ENCODE data around the gene AHCYL1.
"Not testable (repeated sequence)": the region's sequence is repeated elsewhere in the genome, so short reads cannot be mapped to it uniquely, and the experiment has no call there.

Gene AHCYL1

DNA sequence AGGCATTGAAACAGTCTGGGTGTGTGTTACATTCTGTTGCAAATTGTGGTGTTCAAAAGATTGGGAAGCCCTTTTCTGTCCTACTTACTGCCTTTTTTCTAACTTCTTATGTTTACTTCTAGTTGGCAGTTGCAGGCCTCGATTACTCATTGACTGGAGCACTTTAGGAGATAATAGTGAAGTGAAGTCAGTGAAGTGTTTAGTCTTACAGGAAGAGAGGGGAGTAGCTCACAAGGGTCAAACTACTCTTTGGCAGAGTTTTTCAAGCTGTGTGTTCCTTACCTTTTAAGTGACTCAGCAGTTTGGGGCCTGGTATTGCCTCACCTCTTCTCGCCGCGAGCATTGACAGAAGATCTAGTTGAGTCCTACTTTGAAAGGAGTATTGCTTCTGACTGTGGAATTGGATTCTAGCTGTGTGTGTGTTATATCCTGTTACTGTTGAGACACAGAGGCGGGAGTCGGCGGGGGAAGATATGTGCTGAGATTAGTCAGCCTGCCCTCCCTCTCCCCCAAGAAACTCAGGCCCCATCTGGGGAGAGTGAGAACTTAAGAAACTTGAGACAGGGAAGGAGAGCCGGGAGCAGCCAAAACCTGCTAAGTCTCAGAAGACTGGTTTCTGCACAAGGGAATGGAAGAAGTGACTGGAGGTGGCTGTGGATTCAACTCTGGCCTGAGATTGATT is 19.3 kb downstream of the AHCYL1 start:
- peak; percentile 98 for DNase-seq

DNA sequence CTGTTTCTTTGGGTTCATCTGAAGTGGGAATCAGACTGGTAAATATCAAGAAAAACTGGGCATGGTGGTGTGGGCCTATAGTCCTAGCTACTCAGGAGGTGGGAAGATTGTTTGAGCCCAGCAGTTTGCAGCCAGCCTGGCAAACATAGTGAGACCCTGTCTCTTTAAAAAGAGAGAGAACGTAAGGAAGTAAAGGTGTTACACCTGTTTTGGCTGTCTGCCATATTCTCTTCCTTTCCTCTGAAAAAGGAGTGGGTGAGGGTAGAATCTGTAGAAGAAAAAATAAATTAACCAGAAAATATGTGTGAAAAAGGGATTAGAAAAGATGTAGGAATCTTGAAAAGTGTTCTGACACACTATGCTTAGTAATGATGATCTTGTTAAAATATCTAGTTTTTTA is 20.0 kb downstream of the AHCYL1 start:
- DNase-seq, result no peak

DNA sequence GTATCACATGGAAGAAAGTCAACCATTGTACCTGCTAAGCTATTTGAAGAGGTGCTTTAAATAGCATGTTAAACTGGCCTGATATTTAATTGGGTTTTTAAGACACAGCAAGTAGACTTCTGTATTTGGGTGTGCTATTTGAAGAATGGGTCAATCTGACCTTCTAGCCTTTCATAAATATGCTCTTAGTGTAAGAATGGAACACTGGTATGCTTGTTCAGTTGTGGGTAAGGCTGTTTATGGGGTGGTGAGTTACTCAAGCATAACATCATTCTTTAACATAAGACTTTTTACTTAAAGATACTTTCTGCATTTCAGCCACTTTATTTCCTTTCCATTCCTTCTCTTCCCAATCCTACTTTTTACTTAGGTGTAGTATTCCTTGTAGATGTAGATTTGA is 21.4 kb downstream of the AHCYL1 start:
- DNase-seq, result peak; percentile 48

DNA sequence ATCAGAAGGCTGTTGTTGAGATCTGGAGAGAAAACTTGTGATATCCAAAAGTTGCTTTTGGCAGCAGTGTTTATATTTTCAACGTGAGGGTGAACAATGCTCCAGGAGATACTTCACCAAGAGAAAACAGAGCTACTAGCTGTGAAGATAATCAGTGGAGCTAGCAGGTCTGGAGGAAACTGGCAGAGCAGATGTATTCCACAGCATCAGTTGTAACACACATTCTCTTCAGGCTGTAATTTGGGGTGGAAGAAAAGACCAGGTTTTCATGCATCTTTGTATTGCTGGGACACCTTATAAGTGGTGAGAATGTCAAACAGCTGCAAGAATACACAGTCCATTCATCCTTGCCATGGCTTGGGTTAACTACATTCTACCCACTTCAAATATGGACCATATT is 22.0 kb downstream of the AHCYL1 start:
- no peak for DNase-seq

DNA sequence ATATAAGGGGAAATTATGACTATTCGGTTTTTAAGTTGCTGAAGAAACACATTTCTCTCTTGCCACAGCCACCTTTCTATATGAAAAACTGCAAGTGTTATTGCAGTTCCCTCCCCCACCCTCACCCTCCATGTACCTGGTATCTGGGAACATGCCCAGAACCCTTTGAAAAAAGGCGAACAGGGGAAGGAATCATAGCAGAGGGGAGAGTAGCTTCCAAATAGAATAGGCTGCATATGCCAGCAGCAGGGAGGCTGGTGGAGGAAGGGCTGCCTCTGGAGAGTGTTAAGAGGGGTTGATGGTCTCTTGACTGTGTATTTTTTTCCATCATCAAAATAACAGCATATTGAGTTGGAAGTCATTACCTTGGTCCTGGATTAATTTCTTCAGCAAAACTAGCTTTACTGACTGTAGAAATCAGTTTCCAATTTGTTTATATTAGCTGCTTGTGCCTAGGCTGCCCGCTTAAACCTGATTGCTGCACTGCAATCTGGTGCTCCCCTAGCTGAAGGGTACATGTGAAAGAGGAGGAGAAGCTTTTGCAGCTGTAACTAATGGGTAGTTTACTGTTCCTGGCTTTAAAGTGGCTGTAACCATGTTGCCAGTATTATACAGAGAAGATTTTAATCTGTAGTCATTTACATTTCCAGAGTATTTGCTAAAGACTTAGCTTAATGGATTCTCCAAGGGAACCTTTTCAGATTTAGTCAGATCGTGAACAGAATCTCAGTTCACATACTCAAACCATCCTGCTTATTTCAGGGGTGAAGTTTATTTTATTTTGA is 22.7 kb downstream of the AHCYL1 start:
- no peak for DNase-seq

DNA sequence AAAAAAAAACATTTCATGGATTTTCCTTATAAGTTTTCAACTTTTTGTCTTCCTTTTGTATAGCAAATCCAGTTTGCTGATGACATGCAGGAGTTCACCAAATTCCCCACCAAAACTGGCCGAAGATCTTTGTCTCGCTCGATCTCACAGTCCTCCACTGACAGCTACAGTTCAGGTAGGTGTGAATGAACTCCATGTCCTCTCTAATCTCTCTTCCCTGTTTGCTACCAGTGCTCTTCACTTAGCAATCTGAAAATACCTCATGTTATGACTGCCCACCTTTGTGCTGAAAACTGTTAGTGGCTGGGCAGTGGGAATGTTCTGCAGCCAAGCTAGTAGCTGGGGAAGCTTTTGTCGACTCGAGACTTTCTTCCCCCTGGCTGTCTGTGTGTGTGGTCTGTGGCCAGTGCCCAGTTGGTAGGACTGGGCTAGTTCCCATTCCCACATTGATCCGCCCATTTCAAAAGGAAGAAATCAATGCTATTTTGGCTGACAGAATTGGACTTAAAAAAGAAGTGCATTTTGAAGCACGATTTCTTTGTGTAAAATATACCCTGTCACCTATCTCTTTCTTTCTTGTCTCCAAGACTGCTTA is 24.5 kb downstream of the AHCYL1 start:
- DNase-seq, result no peak

DNA sequence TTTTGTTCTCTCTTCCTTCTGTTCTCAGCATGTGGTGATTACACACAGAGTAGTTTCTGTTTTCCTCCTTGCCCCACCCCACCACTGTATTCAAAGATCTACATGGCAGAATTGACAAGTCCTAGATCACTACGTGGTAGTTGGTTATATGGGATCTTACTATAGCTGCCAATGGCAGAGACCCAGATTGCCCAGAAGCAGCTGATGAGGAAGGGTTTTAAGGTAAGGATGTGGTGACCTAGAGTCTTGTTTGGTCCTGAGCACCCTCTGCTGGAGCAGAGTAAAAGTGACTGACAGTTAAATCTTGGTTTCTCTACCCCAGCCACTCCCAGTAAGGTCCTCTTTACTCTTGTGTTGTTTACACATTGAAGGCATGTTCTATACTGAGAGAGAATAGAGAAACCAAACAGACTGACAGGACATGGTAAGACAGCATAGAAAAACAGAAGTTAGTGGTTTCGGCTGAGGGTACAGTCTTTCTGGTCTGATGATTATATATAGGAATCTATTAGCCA is 27.0 kb downstream of the AHCYL1 start:
- peak; percentile 64 for DNase-seq

DNA sequence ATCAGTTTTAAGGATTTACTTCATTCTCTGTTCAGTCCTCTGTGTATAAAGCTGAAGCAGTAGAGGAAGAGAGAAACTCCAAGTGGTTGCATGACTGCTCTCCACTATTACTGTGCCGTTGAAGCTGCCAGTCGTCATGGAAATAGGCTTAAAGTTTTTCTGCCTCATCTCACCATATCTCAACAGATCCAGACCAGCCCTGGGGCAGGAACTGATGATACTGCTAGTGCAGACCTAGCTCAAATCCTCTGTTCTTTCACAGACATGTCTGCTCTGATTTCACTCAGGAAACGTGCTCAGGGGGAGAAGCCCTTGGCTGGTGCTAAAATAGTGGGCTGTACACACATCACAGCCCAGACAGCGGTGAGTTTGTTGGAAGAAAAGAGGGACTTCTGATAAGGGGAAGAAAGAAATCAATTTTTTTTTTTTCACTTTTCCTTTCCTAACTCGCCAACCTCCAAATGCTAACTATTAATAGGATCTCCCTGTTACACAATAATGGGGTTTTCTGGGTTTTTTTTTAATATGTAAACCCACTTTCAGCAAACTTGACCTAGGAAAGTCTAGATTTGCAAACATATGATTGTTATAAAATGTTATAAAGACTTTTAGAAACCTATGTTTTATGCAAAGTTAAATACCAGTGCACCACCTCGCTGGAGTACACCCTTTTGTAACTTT is 27.7 kb downstream of the AHCYL1 start:
- no peak for DNase-seq

DNA sequence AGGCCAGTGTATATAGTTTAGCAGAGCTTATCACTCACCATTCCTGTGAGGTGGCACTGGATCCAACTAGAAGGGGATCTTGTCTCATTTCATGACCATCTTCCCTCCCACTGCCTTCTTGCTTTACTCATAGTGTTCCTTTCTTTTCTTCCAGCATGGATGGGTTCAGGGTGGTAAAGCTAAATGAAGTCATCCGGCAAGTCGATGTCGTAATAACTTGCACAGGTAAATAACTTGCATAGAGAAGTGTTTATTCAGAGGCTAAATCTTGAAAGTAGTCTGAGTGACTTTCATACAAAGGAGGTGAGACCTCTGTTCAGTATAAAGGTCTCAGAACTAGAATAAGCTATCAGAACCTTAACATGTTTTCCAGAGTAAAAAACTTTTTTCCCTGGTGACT is 33.2 kb downstream of the AHCYL1 start:
- DNase-seq, result no peak

DNA sequence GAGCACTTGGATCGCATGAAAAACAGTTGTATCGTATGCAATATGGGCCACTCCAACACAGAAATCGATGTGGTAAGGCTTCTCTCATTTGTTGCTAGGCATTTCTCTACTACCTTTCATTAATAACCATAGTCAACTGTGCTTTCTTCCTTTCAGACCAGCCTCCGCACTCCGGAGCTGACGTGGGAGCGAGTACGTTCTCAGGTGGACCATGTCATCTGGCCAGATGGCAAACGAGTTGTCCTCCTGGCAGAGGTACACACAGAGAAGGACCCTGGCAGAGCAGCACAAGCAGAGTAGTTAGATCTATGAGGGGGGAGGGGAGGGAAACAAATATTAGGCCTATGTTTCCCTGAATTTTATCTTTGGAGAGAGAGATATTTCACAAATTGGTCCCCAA is 33.8 kb downstream of the AHCYL1 start:
- no peak for DNase-seq

DNA sequence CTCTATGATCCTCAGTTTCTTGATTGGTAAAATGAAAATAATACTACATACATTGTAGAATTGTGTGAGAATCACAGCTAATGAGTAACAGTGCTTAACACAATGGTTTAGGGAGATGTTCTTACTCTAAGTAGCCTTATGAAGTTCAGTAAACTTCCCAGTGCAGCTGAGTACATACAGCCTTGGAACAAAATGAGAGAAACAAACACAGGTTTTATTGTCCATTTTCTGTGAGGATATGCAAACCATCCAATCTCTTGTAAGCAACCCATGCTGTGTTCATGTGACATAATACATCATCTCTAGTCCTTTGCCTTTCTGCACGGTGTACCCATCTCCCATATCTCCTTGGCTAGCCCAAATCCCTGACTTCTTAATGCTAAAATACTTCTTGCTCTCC is 35.2 kb downstream of the AHCYL1 start:
- no peak for DNase-seq

DNA sequence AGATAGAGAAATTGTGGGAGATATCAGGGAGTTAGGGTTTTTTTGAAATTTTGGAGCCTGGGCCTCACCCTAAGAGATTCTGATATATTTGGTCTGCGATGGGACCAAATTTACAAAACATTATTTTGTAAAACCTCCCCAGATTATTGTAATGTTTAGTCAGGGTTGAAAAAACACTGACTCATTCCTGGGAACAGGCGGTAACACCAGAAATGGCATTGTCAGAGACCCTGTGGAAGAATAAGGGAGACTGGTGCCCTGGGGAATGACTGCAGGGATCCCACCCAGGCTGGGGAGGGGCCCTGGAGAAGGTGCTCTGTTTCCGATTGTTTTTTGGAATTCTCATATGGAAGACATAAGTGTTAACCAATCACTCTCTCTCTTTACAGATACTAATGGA is 36.7 kb downstream of the AHCYL1 start:
- no peak for DNase-seq

DNA sequence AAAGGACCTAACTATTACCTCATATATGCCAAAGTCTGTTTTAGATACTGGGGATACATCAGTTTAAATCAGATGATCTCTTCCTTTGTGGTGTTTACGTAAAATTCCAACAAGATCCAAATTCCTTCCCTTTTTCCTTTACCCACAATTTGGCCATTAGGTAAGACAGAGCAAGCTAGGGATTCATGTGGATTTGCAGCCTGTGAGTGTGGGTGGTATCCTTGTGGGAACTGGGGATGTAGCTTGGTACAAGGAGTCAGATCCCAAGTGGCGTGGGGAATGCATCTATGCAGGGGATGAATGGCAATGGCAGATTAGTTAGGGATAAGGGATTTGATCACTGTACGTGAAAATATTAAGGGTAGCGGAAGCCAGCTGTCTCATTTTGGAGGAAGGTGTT is 40.0 kb downstream of the AHCYL1 start:
- no peak for DNase-seq

DNA sequence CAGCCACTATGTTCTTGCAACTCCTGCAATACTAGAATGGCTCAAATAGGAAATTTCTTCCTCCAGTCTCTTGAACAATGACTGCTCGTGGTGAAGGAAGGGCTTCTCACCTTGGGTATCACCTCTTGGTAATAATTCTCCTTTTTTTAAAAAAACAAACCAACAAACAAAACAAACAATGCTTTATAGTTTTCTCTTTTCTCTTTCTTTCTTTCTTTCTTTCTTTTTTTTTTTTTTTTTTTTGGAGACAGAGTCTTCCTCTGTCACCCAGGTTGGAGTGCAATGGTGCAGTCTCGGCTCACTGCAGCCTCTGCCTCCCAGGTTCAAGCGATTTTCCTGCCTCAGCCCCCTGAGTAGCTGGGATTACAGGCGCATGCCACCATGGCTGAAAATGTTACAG is 46.1 kb downstream of the AHCYL1 start:
- not testable (repeated sequence) for DNase-seq

DNA sequence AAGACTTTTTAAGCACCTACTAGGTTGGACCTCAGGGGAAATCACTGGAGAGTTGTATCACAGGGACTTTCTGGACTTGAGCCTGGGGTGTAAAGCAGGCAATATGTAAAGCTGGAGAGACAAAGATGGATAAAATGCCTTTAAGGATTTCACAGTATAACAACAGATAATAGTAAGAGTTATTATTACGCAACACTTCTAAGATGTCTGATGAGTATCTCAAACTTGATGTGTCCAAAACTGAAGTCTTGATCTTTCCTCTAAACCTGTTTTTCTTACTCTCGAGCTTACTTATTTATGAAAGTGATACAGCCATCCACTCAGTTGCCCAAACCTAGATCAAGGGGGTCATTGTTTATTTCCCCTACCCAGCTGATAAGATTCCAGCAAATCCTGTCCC is 47.8 kb downstream of the AHCYL1 start:
- DNase-seq, result no peak

DNA sequence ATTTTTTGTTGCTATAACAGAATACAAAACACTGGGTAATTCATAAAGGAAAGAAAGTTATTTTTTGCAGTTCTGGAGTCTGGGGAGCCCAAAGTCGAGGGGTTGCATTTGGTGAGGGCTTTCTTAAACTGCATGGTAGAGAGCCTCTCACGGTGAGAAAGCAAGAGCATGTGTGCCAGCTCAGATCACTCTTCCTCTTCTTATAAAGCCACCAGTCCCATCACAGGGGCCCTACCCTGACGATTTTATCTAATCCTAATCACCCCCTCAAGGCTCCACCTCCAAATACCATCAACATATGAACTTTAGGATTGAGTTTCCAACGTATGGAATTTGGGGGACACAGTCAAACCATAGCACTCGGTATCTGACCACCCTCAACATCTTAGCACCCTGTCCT is 48.9 kb downstream of the AHCYL1 start:
- no peak for DNase-seq

DNA sequence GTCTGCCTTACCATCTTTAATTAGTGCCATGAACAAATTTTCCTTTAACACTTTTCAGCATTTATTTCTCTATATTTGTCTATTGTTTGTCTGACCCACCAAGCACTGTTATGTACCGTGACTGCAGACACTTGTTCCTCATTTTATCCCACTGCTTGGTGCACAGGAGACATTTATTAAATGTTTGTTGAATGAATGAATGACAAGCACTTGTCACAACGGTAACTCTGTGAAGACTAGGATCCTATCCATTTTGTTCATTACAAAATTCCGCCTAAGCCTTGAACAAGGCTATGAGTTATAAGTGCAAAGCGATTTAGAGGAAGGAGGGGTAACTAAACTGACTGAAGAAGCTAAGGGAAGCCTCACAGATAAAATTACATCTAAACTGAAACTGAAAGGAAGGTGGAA is 49.5 kb downstream of the AHCYL1 start:
- DNase-seq, result no peak

DNA sequence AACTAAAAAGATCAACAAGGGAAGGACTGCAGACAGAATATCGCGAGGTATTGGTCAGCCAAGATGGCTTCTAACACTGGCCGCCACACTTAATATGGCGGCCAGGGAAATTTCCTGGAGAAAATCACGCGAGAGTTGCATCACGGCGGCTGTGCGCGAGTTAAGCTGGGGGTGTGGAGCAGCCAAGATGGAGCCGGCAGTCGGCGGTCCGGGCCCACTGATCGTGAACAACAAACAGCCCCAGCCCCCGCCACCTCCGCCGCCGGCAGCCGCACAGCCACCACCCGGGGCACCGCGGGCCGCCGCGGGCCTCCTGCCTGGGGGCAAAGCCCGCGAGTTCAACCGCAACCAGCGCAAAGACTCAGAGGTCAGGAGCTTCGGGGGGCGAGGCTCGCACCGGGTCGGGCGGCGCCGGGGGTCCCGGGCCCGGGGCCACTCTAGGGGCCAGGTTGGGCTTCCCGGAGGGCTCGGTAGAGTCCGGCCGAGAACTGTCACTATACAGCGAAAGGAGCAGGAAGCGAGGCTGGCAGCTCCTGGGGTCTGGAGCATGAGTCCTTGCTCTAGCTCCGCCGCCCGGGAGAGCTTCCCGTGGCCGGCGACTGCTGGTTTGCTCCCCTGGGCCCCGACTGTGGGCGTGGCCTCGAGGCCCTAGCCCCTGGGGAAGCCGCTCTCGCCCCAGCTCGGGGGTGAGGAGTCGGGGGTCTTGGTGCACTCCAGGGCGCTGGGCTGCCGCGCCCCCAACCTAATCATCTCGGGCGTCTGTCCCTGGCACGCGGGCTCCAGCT is 50.1 kb downstream of the AHCYL1 start, which contains the start of gene STRIP1:
Gene STRIP1 (plus strand): TSS at position 174 of the 785 bp plus-strand sequence. CDS start 14 bp downstream, at position 188.
- peak; percentile 98 for DNase-seq

DNA sequence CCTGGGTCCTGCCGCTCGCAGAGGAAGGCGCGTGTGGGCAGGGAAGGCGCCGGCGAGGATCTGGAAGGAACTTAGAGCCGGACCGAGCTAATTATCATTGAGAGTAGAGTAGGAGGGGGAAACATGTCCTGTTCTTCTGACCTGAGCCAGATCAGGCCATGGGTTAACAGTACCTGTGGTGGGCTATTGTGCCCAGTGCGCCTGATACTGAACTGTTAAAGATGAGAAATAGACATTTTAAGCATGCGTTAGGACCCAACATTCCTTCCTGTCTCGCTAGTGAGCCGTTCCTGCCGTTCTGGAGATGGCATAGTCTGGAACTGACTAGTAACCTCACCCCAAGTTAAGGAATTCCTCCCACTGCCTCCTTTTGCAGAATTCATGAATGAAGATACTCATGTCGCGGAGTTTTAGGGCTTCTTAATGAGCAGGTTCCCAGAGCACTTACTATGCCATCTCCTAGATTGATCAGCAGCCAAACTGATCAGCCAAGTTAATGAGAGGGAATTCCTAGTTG is 50.7 kb downstream of the AHCYL1 start:
- DNase-seq, result no peak

DNA sequence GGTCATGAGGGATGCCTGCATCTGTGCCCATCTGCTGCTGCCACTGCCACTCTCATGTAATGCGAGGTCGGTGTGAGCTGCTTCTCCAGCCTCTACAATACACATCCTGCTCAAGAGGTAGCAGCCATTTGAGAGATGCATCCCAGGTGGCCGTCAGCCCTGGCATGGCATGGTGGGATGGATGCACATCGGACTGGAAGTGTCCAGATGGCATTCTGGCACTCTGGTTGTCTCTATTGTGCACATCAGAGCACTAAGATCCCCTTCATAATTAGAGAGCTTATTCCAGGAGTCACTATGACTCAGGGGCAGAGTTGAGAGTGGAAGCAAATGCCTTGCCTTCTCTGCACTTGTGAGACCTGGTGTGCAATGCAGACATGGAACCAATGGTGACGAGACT is 53.7 kb downstream of the AHCYL1 start:
- DNase-seq, result no peak

DNA sequence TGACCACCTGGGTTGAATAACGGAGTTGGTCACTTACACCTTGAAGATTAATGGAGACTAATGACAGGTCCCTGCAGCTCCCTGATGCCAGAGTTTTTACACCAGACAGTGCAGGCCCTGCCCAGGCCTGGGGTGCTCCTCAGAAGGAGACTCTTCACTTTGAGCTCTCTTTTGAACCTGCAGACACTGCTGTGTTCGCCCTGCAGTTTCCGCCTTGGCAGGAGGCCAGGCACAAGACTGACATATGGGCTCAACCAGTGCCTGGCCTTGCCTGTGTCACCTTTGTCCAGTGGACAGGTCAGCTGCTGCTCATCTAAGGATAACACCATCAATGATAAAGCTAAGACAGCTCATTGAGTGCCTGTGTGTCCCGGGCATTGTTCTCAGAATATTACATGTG is 55.1 kb downstream of the AHCYL1 start:
- DNase-seq, result no peak

DNA sequence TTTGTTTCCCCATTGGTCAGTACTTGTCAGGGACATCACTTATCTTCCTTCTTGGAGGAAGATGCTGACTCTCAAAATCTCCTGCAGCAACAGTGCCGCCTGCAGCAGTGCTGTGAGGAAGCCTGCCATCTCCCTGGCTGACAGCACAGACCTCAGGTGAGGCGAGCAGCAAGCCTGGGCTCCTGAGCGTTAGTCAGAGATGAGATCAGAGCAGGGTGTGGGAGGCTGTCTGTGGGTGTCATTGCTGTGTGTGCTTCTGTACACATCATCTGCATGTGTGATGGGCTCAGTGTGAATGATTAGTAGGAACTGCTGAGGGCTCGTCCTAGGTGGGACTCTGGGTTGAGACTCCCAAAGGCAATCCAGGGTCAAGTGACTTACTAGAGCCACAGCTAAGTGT is 56.0 kb downstream of the AHCYL1 start:
- no peak for DNase-seq

Data from fibroblast of upper back skin (primary cell).